Stimulated activated CD4-positive, alpha-beta T cell treated with anti-CD3 and anti-CD28 coated beads, Interleukin-15, amount 100 ng/mL, for 24 hours (primary cell): ENCODE data around the gene DHRS3.

ENCODE experiments used
- DNase-seq: peaks from one replicate; pipeline ENCODE4 v3.0.0-alpha.2; 2020

The DHRS3 gene

DNA sequence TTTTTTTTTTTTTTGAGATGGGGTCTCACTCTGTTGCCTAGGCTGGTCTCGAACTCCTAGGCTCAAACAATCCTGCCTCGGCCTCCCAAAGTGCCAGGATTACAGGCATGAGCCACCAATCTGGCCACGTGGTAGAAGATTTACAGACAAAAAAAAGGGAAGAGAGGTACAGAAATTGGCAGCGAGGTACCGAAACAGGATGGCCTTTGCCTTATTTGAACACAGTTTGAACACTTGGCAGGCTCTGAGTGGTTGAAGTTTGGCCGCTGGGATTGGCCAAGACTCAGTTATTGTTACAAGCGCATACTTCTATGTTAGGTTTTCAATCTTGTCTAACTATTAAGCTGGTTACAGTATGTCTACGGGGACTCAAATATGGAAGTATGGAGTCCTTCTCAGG, 19.7 kb upstream of the DHRS3 start:
- DNase-seq = no peak

DNA sequence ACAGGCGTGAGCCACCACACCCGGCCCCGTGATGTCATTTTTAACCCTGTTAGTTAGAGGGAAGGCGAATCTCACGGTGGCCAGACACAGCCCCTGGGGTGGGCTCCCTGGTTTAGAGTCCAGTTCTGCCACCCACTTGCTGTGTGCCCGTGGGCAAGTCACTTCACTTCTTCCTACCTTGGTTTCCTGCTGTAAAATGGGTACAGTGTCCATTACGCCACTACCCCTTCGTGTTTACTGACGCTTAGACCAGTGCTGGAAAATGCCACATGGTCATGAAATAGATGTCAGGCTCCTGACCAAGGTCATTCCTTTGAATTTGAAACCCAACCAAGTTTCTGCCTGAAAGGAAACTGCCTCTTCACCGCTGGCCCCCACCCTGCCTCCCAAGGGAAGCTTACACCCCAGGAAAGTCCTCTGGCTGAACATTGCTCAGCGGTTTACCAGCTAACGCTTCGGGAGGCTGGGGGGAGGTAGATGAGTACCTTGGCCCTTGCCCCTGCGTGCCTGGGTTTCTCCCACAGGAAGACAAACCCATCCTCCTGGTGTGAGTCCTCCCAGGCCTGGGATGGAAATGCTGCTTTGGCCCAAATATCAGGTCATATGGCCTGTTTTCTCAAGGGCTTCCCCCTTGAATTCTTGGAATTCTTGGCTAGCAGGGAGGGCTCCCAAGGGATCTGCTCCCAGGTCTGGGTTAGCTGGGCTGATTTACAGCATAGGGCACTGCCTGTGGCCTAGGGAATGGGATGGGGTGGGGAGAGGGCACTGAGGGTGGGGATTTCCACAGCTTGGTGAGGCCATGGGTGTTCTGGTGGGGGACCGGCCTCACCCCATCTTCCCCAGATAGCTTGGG, 18.3 kb upstream of the DHRS3 start:
- no peak for DNase-seq

- no peak for DNase-seq
Observed at GRCh38 chr1:12634696-12635202, 16.7 kb upstream of the DHRS3 start.

GRCh38 chr1:12634156-12634555, 16.1 kb upstream of the DHRS3 start:
- no peak for DNase-seq

DNA sequence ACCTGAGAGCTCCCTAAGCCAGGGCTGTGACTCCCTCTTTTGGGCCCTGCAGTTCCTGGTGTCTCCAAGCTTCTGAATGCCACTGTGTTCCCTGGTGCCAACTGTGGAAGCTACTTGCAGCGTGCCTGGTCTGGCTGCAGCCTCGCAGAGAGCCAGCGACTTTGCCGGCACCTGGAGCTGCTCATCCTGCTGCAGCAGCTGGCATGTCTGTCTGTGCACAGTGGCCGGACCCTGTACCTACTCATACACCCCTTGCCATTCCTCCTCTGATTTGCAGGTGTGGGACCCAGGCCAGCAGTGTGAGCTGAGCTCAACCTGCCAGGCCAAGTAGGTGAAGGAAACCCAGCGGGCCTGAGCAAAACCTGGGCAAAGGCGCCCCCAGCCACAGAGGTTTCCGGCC, 13.6 kb upstream of the DHRS3 start:
- no peak for DNase-seq

DNA sequence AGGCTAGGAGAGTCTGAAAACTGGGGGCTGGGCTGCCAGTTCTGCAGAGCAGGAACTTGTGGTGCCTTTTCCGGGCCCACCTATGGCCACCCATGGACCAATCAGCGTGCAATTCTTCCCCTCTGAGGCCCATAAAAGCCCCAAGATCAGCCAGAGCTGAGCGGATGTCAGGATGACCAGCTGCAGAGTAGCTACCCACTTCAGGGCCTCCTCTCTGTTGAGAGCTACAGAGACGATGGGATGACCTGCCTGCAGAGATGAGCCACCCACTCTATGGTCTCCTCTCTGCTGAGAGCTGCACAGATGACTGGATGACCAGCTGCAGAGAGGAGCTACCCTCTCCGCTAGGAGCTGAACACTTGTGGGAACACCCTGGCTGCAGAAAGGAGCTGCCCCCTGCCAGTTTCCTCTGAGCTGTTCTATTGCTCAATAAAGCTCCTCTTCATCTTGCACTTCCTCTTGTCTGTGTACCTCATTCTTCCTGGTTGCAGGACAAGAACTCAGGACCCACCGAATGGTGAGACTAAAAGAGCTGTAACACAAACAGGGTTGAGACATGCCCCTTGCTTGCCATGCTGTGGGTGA, 13.0 kb upstream of the DHRS3 start:
- no peak for DNase-seq

DNA sequence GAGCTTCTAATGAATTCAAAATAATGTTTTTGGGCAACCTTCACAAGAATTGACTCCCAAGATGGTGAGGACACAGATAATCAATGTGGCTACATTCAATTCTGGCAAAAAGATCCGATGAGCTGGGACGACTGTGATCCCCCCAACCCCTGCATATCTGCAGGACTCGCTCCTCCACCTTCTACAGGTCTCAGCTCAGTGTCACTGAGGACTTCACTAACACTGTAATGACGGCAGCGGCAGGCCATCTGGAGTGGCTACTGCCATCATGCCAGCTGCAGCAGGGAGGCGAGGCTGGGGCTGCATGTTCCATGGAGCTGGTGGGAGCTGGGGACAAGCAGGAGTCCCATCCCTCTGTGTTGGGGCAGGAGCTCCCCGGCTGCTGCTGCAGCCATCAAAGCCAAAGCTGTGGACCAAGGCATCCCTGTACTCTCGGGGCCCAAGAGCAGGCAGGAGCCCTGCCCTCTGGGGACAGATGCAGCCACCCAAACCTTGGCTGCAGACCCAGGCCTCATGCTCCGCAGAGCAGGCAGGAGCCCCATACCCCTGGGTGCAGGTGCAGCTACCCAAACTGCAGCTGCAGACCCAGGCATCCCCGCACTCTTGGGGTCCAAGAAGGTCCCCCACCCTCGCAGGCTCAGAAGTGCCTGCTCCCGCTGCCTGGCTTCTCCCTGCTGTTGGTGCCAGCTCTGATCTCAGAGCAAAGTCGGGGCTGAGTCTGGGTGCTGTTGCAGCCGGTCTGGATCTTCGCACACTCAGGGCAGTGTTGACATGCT, 12.2 kb upstream of the DHRS3 start:
- DNase-seq = no peak

GRCh38 chr1:12629511-12629956, 11.5 kb upstream of the DHRS3 start:
- no peak for DNase-seq

DNA sequence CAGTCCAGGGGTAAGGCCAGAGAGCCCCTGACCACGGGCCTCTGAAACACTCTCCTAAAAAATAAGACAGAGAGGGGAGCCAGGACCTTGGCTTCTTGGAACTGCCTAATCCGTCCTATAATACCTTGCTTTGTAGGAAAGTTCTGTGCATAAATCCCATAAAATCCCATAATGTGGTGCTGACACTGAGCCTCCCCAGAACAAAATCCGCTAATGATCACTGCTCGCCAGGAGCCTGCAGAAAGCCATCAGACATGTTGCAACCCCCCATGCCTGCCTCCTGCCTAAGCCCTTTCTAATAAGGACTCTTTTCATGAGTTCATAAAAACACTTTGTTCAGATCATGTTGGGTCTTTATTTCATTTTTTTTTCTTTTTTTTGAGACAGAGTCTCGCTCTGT, 9.3 kb upstream of the DHRS3 start:
- DNase-seq = no peak

GRCh38 chr1:12626888-12627287, 8.9 kb upstream of the DHRS3 start:
- DNase-seq = no peak

DNA sequence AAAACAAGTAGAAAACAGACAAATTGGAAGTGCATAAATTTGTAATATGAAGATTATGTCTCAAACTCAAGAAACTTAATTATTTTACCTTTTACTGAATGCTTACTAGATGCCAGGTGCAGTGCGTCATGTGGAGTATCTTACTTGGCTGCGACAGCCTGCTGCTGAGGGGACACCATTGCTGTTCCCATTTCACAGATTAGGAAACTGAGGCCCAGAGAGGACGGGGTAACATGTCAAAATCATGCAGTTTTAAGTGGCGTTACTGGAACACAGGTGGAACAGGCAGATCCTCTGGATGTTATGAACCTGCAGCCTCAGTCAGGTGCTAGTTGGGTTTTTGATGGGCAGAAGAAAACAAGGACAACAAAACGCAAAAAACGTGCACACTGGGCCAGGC, 7.3 kb upstream of the DHRS3 start:
- no peak for DNase-seq

- no peak for DNase-seq
Observed at GRCh38 chr1:12622506-12622905, 4.5 kb upstream of the DHRS3 start.

DNA sequence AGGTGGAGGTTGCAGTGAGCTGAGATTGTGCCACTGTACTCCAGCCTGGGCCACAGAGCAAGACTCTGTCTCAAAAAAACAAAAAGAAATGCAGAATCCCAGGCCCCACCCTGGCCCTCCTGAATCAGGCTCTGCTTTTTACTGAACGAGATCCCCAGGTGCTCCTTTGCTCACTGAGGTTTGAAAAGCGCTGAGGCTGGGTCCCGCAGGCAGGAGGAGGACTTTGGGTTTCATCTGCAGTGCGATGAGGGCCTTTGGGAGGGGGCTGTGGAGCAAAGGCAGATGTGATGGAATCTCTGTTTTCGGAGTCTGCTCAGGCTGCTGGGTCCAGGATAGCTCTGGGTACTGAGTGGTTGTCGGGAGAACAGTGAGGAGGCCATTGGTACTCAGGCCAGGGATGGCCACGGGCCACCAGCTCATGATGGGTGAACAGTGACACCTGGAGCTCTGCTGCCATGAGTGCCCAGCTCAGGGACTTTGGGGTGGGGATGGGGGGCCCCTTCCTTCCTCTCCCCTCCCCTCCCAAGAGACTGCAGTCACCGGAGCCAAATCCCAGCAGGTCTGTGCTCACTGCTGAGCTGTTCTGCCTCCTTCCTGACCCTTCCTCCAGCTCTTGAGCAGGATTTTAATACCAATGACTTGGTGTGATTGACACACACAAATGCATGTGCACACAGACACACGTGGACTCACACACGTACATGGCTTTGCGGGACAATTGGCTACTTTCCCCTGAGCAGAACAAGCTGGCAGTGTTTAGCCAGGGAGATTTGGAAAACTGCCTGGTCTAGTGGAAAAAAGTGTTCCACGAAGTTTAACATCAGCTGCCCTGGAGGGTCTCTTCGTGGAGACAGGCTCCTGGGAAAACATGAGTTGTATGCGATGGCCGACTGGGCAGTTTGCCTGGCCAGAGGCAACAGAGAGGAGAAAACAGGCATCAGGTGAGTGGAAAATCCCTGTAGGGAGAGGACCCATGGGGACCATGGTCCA, 3.6 kb upstream of the DHRS3 start:
- no peak for DNase-seq

- no peak for DNase-seq
Observed at GRCh38 chr1:12620931-12621330, 2.9 kb upstream of the DHRS3 start.

DNA sequence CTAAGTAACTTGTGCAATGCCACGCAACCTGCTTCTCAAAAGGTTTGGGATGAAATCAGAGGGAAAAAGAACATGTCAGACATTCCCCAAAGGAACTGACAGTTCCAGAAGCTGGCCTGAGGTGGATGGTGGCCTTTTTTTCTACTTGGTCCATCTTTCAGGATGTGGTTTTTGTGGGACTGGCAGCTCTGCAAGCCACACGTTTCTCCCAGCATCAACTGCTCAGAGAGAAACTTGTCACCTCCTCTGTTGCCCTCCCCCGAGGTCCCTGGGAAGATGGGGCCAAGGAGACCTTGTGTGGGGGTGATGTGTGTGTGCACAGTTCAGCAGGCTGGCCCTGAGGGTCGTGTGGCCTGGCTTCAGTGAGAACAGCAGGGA, 2.5 kb upstream of the DHRS3 start:
- peak; percentile 47 for DNase-seq

GRCh38 chr1:12619792-12620487, 1.9 kb upstream of the DHRS3 start:
- DNase-seq = peak; percentile 86

DNA sequence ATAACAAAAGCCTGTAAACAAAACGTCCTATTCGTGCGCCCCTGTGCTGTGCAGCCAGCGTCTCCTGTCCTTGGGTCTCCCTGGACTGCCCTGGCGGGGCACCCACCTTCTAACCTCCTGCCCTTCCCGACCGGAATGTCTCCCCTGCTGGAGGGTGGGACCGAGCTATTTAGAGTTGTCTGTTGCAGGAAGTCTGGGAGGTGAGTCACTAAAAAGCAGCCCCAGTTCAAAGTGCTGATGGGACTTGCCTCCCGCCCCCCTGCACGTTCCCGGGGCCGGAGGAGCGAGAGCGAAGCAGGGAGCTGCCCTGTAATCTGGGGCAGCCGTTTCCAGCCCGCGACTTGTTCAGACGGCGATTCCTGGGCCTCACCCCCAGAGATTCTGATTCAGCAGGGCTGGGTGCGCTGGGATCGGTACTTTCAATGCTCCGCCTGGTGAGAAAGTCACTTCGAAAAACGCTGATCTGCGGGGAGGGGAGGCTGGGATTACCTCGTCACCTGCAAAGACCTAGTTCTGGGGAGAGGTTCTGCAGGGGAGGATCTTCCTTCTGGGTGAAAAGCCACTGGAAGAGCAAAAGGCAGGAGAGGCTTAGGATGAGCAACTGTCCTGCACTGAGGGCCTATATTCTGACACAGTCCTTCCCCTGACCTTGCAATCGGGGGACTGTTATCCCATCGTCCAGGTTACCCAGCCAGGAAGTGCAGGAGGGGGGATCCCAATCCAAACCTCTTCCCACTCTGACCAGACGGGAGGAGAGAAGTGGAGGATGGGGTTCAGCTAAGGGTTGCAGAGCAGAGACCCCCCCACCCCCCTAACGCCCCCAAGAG, 1.2 kb upstream of the DHRS3 start:
- peak; percentile 83 for DNase-seq

DNA sequence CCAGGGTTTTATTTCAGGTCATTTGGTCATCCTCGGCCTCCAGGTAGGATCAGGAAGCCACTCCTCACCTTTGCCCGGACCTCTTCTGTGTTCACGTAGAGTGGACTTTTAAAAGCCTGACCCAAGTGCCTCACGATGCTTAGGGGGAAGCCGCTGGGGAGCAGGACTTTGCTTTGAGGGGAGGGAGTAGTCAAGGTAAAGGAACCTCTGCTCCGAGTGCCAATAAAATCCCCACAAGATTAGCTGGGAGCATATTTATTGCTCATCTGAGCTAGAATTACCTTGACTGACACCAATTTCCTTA, 603 bp upstream of the DHRS3 start:
- no peak for DNase-seq

DNA sequence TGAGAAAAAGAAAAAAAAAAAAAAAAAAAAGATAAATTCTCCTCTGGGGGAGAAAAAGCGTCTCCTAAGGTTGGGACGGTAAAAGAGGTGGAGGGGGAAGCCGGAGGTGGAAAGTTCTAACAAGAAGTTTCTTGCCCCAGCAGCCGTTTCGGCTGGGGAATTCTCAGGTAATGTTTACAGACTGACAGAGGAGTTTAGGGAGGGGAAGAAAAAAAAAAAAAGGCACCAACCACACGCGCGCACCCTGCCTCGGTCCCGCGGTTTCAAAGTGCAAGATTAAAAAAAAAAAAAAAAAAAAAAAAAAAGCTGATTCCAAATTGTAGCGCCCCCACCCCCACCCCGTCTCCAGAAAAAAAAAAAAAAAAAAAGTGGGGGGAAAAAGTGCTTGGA, 504 bp downstream of the DHRS3 start:
- peak; percentile 58 for DNase-seq

DNA sequence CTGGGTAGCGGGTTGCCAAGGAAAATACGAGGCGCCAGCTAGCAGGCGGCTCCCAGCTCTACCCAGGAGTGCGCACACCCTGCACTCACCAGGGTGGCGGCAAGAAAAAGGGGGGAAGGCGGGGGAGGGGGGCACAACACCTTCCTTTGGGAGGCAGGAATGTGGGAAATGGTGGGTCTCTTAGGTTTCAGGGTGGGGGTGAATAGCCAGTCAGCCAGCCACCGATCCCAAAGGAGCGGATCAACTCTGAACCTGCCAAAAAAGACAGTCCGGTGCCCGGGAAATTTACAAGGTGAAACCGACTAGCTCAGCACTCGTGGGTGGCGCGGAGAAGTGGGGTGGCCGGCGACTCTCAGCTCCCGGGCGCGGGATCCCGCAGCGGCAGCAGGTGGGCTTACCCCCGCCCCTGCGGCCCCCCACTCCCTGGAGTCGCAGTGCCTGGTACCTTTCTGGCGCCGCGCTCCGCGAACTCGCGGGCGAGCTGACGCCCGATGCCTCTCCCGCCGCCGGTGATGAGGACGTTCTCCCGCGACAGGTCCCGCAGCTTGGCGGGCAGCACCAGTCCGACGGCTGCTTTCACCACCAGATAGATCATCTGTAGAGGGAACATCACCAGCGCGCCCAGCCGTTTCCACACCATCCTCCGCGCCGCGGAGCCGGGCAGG, 1.2 kb downstream of the DHRS3 start:
- peak; percentile 60 for DNase-seq
